ENCODE data around the gene DOCK1.

DOCK1 gene

GRCh38 chr10:127013211-127013656, 108.0 kb downstream of the DOCK1 start:
- DNase-seq, result no peak

- DNase-seq, result no peak
These were observed 108.7 kb downstream of the DOCK1 start for GRCh38 chr10:127013691-127014473.

GRCh38 chr10:127014671-127015070, 109.4 kb downstream of the DOCK1 start:
- no peak for DNase-seq

- no peak for DNase-seq
These were observed 110.1 kb downstream of the DOCK1 start for GRCh38 chr10:127015373-127015772.

- no peak for DNase-seq
These were observed 111.1 kb downstream of the DOCK1 start for GRCh38 chr10:127016331-127016730.

GRCh38 chr10:127017541-127018297, 112.5 kb downstream of the DOCK1 start:
- DNase-seq, result no peak

GRCh38 chr10:127018298-127018650, 113.0 kb downstream of the DOCK1 start:
- DNase-seq, result no peak

GRCh38 chr10:127018766-127019165, 113.5 kb downstream of the DOCK1 start:
- DNase-seq, result no peak

GRCh38 chr10:127020260-127020659, 115.0 kb downstream of the DOCK1 start:
- no peak for DNase-seq

GRCh38 chr10:127021801-127022200, 116.6 kb downstream of the DOCK1 start:
- no peak for DNase-seq

GRCh38 chr10:127024685-127025435, 119.6 kb downstream of the DOCK1 start:
- no peak for DNase-seq

GRCh38 chr10:127027786-127028185, 122.6 kb downstream of the DOCK1 start:
- no peak for DNase-seq

GRCh38 chr10:127028556-127028955, 123.3 kb downstream of the DOCK1 start:
- DNase-seq, result no peak

- no peak for DNase-seq
These were observed 123.8 kb downstream of the DOCK1 start for GRCh38 chr10:127029061-127029460.

GRCh38 chr10:127033216-127034033, 128.2 kb downstream of the DOCK1 start:
- no peak for DNase-seq

- no peak for DNase-seq
These were observed 128.9 kb downstream of the DOCK1 start for GRCh38 chr10:127034034-127034633.

GRCh38 chr10:127034790-127035189, 129.6 kb downstream of the DOCK1 start:
- DNase-seq, result no peak

GRCh38 chr10:127035827-127036226, 130.6 kb downstream of the DOCK1 start:
- DNase-seq, result no peak

GRCh38 chr10:127036987-127037386, 131.8 kb downstream of the DOCK1 start:
- DNase-seq, result no peak

GRCh38 chr10:127039435-127039834, 134.2 kb downstream of the DOCK1 start:
- DNase-seq, result no peak

- DNase-seq, result no peak
These were observed 135.5 kb downstream of the DOCK1 start for GRCh38 chr10:127040756-127041155.

- DNase-seq, result no peak
These were observed 136.3 kb downstream of the DOCK1 start for GRCh38 chr10:127041552-127041951.

All from GOT3 (cell line).